Activated CD8-positive, alpha-beta memory T cell treated with anti-CD3 and anti-CD28 coated beads for 48 hours (primary cell): ENCODE results near the gene TMPRSS7.
"Not testable (repeated sequence)": the region's sequence is repeated elsewhere in the genome, so short reads cannot be mapped to it uniquely, and the experiment has no call there.

ENCODE experiments used
- DNase-seq, 3 experiments: peaks; one replicate each; pipeline ENCODE4 v3.0.0-alpha.2; 2020; ENCODE audit warnings: low read depth in 2 of 3, low spot score in 2 of 3

Gene TMPRSS7

GRCh38 chr3:112012205-112012992 is 22.1 kb upstream of the TMPRSS7 start:
- no peak for DNase-seq

GRCh38 chr3:112013058-112013783 is 21.3 kb upstream of the TMPRSS7 start:
- peak in 1 of 3 experiments; percentile 14 for DNase-seq

GRCh38 chr3:112013784-112014143 is 20.8 kb upstream of the TMPRSS7 start:
- no peak for DNase-seq

GRCh38 chr3:112017091-112017490 is 17.4 kb upstream of the TMPRSS7 start:
- no peak for DNase-seq

GRCh38 chr3:112018712-112019111 is 15.8 kb upstream of the TMPRSS7 start:
- DNase-seq = no peak

GRCh38 chr3:112019716-112020115 is 14.8 kb upstream of the TMPRSS7 start:
- DNase-seq = no peak

- DNase-seq = no peak
Measured at GRCh38 chr3:112020674-112021085, 13.9 kb upstream of the TMPRSS7 start.

- DNase-seq = no peak
Measured at GRCh38 chr3:112027142-112027541, 7.4 kb upstream of the TMPRSS7 start.

GRCh38 chr3:112027826-112028225 is 6.7 kb upstream of the TMPRSS7 start:
- no peak for DNase-seq

GRCh38 chr3:112030901-112031300 is 3.6 kb upstream of the TMPRSS7 start:
- DNase-seq = no peak

GRCh38 chr3:112032098-112032731 is 2.3 kb upstream of the TMPRSS7 start:
- no peak for DNase-seq

GRCh38 chr3:112035241-112035640 is 705 bp downstream of the TMPRSS7 start:
- no peak for DNase-seq

- DNase-seq = not testable (repeated sequence)
Measured at GRCh38 chr3:112037194-112037593, 2.7 kb downstream of the TMPRSS7 start.

GRCh38 chr3:112038863-112039262 is 4.3 kb downstream of the TMPRSS7 start:
- no peak for DNase-seq

GRCh38 chr3:112041321-112041720 is 6.8 kb downstream of the TMPRSS7 start:
- no peak for DNase-seq

- DNase-seq = no peak
Measured at GRCh38 chr3:112042842-112043280, 8.3 kb downstream of the TMPRSS7 start.

GRCh38 chr3:112043621-112044201 is 9.2 kb downstream of the TMPRSS7 start:
- peak in 1 of 3 experiments; percentile 15 for DNase-seq

GRCh38 chr3:112046599-112046998 is 12.1 kb downstream of the TMPRSS7 start:
- no peak for DNase-seq

- no peak for DNase-seq
Measured at GRCh38 chr3:112047264-112047663, 12.7 kb downstream of the TMPRSS7 start.

GRCh38 chr3:112048911-112049310 is 14.4 kb downstream of the TMPRSS7 start:
- no peak for DNase-seq

- no peak for DNase-seq
Measured at GRCh38 chr3:112053229-112053628, 18.7 kb downstream of the TMPRSS7 start.
